GM11168 (cell line): ENCODE measurements around the gene GRID1.
"Not testable (repeated sequence)": the region's sequence is repeated elsewhere in the genome, so short reads cannot be mapped to it uniquely, and the experiment has no call there.

Experiments
- in situ Hi-C: fragments of 300-500 bp; cut with MboI; formaldehyde crosslinking; loops from one replicate; pipeline ENCODE4 v1.12.0; 2022; ENCODE audit warnings: low sequenced_read_pairs; ENCODE audit not compliant: unreplicated experiment

The GRID1 gene

GRCh38 chr10:86128360-86128759 lies 238.2 kb downstream of the GRID1 start:
- in situ Hi-C loops = no loop called here

- in situ Hi-C loops = no loop called here
These were observed 239.2 kb downstream of the GRID1 start for GRCh38 chr10:86127274-86127819.

GRCh38 chr10:86124734-86125133 lies 241.9 kb downstream of the GRID1 start:
- in situ Hi-C loops = no loop called here

- in situ Hi-C loops = no loop called here
These were observed 242.9 kb downstream of the GRID1 start for GRCh38 chr10:86123715-86124114.

GRCh38 chr10:86123304-86123703 lies 243.3 kb downstream of the GRID1 start:
- in situ Hi-C loops = no loop called here

- in situ Hi-C loops = no loop called here
These were observed 243.9 kb downstream of the GRID1 start for GRCh38 chr10:86122646-86123045.

GRCh38 chr10:86121200-86121599 lies 245.4 kb downstream of the GRID1 start:
- in situ Hi-C loops = no loop called here

GRCh38 chr10:86117051-86117450 lies 249.5 kb downstream of the GRID1 start:
- in situ Hi-C loops = no loop called here

- in situ Hi-C loops = no loop called here
These were observed 252.6 kb downstream of the GRID1 start for GRCh38 chr10:86113983-86114382.

- in situ Hi-C loops = no loop called here
These were observed 253.1 kb downstream of the GRID1 start for GRCh38 chr10:86113501-86113900.

GRCh38 chr10:86113044-86113443 lies 253.6 kb downstream of the GRID1 start:
- in situ Hi-C loops = no loop called here

GRCh38 chr10:86111902-86112545 lies 254.6 kb downstream of the GRID1 start:
- in situ Hi-C loops = no loop called here

GRCh38 chr10:86110156-86110786 lies 256.3 kb downstream of the GRID1 start:
- in situ Hi-C loops = no loop called here

GRCh38 chr10:86109421-86109820 lies 257.2 kb downstream of the GRID1 start:
- in situ Hi-C loops = no loop called here

GRCh38 chr10:86108696-86109095 lies 257.9 kb downstream of the GRID1 start:
- in situ Hi-C loops = no loop called here

GRCh38 chr10:86107611-86108310 lies 258.8 kb downstream of the GRID1 start:
- in situ Hi-C loops = not testable (repeated sequence)

GRCh38 chr10:86107131-86107530 lies 259.5 kb downstream of the GRID1 start:
- in situ Hi-C loops = no loop called here

GRCh38 chr10:86106616-86107015 lies 260.0 kb downstream of the GRID1 start:
- in situ Hi-C loops = no loop called here

GRCh38 chr10:86105640-86106039 lies 261.0 kb downstream of the GRID1 start:
- in situ Hi-C loops = no loop called here

GRCh38 chr10:86105181-86105580 lies 261.4 kb downstream of the GRID1 start:
- in situ Hi-C loops = no loop called here

GRCh38 chr10:86104611-86105145 lies 261.9 kb downstream of the GRID1 start:
- in situ Hi-C loops = no loop called here
